Muscle of leg (tissue), 11 donors: ENCODE data around the gene KLK14. TPM values are rescaled to one million over a fixed set of nuclear protein-coding genes. Genes with fewer than 3 reads are reported as not detected.

Source experiments
- DNase-seq: peaks from one replicate; pipeline ENCODE4 v3.0.0; 2013
- H3K27ac ChIP-seq: one replicate; pipeline ENCODE4 v1.5.1; 2013; ENCODE audit warnings: mild to moderate bottlenecking, low read length, control low read depth
- H3K27me3 ChIP-seq: one replicate; pipeline ENCODE4 v1.6.1; 2013; ENCODE audit warnings: low read length; ENCODE audit not compliant: control insufficient read depth, insufficient read depth
- H3K36me3 ChIP-seq: one replicate; pipeline ENCODE4 v1.6.1; 2013; ENCODE audit warnings: low read length; ENCODE audit not compliant: control insufficient read depth, insufficient read depth
- H3K4me1 ChIP-seq: one replicate; pipeline ENCODE4 v1.6.1; 2013; ENCODE audit warnings: low read length; ENCODE audit not compliant: control insufficient read depth, insufficient read depth
- H3K4me3 ChIP-seq: one replicate; pipeline ENCODE4 v1.5.1; 2013; ENCODE audit warnings: low read length, control low read depth
- H3K9me3 ChIP-seq: replicated peaks from 2 replicates; pipeline ENCODE4 v1.6.1; 2013; ENCODE audit warnings: low read depth, low read length; ENCODE audit not compliant: control insufficient read depth
- WGBS: methylation state at CpG from one replicate; pipeline ENCODE4 v1.1.5; 2013; ENCODE audit warnings: missing lambda C conversion rate; ENCODE audit not compliant: insufficient coverage; 5-methylcytosine and 5-hydroxymethylcytosine counted together
- polyA plus RNA-seq, 8 donors: library from polyadenylated mRNA; unstranded; fragments of 120-200 nt; gene quantifications; one replicate each; pipeline versions ENCODE4 v1.2.1 to v1.2.3, GENCODE V29; 2013; ENCODE audit warnings: inconsistent platforms in 1 of 8, low replicate concordance in 1 of 8; ENCODE audit not compliant: insufficient read length in 8 of 8, insufficient read depth in 1 of 8
- total RNA-seq: library from RNA; stranded (reverse); fragments of 120-200 nt; gene quantifications from one replicate; pipeline ENCODE4 v1.2.4, GENCODE V29; 2013

KLK14 gene
- total and polyA plus RNA-seq, 9 donors: 0.28 to 0.52 (median 0.34) TPM; not detected in 4

DNA sequence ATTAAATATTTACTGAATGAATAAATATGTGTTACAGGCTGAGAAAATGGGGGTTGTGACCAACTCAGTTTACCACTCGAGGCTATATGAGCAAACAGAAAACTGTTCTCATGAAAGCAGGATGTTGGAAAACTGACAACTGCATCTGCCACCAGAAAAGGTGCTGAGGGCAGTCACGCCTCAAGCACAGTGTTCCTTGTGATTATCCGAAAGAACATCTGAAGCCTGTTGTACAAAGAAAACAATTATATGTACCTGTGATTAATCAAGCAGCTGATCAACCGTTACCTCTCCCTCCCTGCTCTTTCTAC lies 11.6 kb downstream of the KLK14 start:
- Histone ChIP-seq H3K27ac (no peak overlapping the region), H3K9me3 (peaks cover 2% of the 10 kb centered on the region), H3K36me3 (no peaks in the 10 kb centered on the region), H3K27me3 (peaks cover 3% of the 10 kb centered on the region), H3K4me1 (no peaks in the 10 kb centered on the region), H3K4me3 (no peak overlapping the region)
- DNase-seq: no peak
- 38% methylated on average over 1 of the region's 4 CpGs for WGBS

DNA sequence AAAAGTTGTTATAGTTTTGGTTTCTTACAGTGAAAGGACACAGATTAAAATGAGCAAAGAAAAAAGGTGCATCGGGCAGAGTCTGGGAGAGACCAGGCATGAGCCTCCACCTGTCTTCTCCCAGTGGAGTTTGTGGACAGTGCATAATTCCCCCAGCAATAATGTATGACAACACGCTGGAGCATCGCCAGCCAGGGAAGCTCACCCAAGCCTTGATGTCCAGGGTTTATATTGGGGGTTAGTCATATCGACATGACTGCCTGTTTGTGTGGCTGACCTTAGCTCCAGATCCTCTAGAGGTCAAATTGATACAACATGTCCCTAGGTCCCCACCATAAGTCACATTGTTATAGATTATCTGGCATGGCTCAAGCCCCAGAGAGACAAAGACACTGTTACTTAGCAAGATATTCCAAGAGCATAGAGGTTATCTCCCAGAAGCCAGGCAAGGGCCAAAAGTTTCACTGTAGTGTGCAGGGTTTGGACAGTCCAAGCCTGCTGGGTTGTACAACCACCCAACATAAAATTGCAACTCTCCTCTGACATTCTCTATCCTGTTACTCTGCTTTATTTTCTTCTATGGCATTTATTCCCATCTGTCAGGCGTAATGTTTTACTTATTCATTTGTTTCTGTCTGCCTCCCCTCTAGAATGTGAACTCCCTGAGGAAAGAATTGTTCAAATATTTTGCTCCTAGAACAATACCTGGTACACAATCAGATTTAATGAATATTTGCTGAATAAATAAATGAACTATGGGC lies 12.2 kb downstream of the KLK14 start:
- no peaks in the 10 kb centered on the region for H3K4me1 ChIP-seq
- peaks cover 7% of the 10 kb centered on the region for H3K27me3 ChIP-seq
- no peak overlapping the region for H3K4me3 ChIP-seq
- peaks cover 2% of the 10 kb centered on the region for H3K9me3 ChIP-seq
- no peak overlapping the region for H3K27ac ChIP-seq
- 71% methylated on average over 1 of the region's 5 CpGs for WGBS
- no peaks in the 10 kb centered on the region for H3K36me3 ChIP-seq
- no peak for DNase-seq

DNA sequence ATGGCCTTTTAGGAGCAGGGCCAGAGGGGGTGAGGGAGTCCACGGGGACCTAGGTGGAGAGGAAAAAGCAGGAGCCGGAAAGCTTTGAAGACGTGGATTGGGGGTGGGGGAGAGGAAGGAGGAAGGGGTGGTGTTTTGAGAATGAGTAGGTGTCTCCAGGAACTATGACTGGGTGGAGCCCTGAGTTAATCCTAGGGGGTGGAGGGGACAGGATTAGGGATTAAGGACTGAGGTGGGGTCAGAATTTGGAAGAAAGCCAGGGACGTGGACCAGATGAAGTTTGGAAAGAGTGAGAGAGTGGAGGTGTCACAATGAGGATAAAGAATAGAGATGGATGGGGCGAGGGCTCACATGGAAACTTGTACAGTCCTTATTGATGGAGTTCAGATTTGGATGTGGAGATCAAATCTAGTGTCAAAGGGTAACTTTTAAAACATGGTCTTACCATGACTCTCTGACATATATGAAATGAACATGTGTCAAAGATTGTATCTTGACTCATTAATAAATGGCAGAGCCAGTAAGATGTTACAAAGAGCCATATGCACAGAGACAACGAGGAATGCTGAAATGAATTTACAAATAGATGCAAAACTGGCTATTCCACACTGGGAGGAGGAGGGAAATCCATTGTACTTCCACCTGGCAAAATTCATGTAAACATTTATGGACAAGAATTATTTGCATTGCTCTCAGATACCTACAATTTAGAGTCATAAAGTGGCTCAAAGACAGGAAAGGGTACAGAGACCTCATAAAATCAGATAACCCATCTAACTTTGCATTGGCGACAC lies 16.1 kb downstream of the KLK14 start:
- no peak overlapping the region for H3K4me3 ChIP-seq
- peaks cover 21% of the 10 kb centered on the region for H3K27me3 ChIP-seq
- no peaks in the 10 kb centered on the region for H3K9me3 ChIP-seq
- H3K36me3 ChIP-seq: no peaks in the 10 kb centered on the region
- WGBS: 48% methylated on average over 5 of the region's 7 CpGs
- no peak overlapping the region for H3K27ac ChIP-seq
- no peak for DNase-seq
- H3K4me1 ChIP-seq: no peaks in the 10 kb centered on the region

DNA sequence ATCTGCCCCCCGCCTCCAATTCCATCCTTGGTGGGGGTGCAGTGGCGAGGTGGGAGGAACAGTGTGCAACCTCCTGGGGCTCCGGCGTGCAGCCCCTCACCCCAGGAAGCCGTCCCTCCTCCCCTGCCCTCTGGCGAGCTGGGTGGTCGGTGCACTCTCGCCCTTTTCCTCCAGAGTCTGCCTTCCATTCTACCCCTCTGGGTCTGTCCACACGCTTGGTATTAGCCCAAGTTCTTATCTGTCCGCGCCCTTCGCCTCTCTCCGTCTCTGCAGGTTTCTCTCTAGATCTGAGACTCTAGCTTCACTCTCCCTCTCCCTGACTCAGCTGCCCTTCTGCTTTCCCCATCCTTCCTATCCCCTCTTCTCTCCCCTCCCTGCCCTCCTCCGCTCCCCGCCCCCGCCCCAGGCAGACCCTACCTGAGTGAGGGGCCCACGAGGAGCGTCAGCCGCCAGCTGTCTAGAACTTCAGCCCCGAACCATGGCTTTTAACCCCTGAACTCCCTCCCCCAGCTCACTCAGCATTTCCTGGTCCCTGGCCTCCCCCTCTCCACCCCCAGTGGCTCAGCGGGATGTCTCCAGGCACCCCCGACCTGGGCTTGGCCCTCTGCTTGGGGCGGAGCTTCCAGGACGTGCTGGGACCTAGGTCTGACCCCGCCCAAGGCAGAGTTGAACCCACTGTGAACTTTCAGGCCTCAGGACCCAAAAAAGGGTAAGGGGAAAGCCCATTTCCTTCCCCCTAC lies 17.3 kb downstream of the KLK14 start:
- no peak for DNase-seq
- Histone ChIP-seq H3K27ac (no peak overlapping the region), H3K4me3 (no peak overlapping the region), H3K9me3 (no peaks in the 10 kb centered on the region), H3K27me3 (peaks cover 21% of the 10 kb centered on the region), H3K36me3 (no peaks in the 10 kb centered on the region), H3K4me1 (no peaks in the 10 kb centered on the region)
- 3% methylated on average over 19 of the region's 25 CpGs for WGBS

DNA sequence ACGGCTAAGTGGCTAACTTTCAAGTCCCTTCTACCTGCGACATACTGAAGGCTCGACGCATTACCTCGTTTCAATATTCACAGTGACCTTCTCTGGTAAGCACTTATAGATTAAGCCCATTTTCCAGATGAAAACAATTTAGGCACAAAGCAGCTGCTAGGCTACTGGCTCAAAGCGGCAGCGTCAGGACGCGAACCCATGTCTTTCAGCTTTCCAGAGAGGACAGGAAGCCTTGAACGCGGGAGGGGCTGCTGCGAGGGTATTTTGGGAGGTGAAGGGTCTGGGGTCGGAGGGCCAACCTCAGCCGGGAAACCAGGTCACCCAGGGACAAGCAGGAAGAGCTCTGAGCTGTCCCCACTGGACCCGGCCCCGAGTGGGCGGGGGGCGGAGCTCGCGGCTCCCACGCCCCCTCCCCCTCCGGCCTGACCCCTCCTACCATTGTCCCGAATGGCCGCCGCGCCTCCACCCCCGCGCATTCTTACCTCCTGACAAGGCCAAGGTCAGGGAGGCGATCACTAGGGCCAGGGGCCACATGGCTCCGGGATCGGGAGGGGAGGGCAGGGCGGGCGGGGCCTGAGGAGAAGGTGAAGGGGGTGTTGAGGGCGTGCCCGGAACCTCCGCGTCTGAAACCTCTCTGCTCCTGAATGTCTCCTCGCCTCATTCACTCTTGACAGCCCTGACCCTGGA lies 18.0 kb downstream of the KLK14 start, which contains the start of gene KLK13:
TSS of gene KLK13 (minus strand) at position 559 of the 687 bp plus-strand sequence. CDS start at position 534, 25 bp downstream.
- H3K27ac ChIP-seq: no peak within 1 kb of the TSS
- no peak within 1 kb of the TSS for H3K4me3 ChIP-seq
- H3K9me3 ChIP-seq: no peaks in the 10 kb centered on the region
- peaks cover 21% of the 10 kb centered on the region for H3K27me3 ChIP-seq
- no peaks in the 10 kb centered on the region for H3K4me1 ChIP-seq
- 34% methylated on average over 12 of the region's 38 CpGs for WGBS
- no peak for DNase-seq
- H3K36me3 ChIP-seq: no peaks in the 10 kb centered on the region

DNA sequence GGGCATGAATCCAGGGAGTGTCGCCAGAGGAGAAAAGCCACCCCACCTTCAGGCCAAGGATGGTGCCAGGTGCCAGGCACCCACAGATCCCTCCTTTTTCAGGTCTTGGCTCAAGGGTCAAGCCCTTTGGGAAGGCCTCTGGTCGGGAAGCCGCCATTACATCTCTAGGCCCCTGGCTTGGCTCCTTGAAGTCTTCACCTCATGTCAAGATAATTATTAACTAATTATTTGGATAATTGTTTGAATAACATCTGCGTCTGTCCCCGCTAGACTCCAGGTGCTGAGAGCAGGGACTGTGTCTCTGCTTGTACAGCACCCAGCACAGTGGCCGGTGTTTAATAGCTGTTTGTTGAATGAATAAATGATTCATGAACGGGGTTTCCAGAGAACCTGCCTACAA lies 19.0 kb downstream of the KLK14 start:
- Histone ChIP-seq H3K36me3 (no peaks in the 10 kb centered on the region), H3K4me3 (no peak overlapping the region), H3K27me3 (peaks cover 21% of the 10 kb centered on the region), H3K4me1 (no peaks in the 10 kb centered on the region), H3K27ac (no peak overlapping the region), H3K9me3 (no peaks in the 10 kb centered on the region)
- DNase-seq: no peak
- 79% methylated on average over 2 of the region's 7 CpGs for WGBS

DNA sequence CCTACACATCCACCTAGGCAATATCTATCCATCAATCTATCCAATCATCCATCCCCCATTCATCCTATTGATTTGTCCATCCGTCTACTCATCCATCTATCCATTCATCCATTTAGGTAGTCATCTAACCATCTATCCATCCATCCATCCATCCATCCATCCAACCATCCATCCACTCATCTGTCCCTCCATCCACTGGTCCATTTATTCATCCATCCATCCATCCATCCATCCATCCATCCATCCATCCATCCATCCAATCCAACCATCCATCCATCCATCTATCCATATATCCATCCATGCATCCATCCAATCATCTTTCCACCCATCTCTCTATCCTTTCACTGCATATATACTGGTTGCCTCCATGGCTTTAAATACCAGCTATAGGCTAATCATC lies 21.7 kb downstream of the KLK14 start:
- no peak for DNase-seq
- 37% methylated on average over 1 of the region's 1 CpG for WGBS
- Histone ChIP-seq H3K9me3 (no peaks in the 10 kb centered on the region), H3K27ac (no peak overlapping the region), H3K4me1 (no peaks in the 10 kb centered on the region), H3K36me3 (no peaks in the 10 kb centered on the region), H3K4me3 (no peak overlapping the region), H3K27me3 (peaks cover 18% of the 10 kb centered on the region)

DNA sequence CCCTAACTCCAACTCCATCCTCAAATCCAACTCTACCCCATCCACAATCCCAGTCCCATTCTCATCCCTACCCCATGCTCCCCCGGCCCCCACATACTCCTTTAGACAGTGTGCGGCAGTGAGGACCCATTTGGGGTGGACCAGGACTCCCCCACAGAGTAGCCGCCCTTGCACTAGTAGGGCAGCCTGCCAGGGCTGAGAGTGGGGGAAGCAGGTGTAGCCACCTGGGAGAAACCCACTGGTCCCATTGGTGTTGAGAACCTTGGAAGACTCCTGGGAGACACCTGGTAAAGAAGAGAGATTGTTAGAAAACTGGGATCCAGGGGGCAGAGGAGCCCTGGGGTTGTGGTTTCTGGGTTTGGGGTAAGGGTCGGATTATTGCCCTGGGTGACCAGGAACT lies 22.4 kb downstream of the KLK14 start:
- no peak overlapping the region for H3K4me3 ChIP-seq
- H3K4me1 ChIP-seq: no peaks in the 10 kb centered on the region
- peaks cover 12% of the 10 kb centered on the region for H3K27me3 ChIP-seq
- H3K36me3 ChIP-seq: no peaks in the 10 kb centered on the region
- H3K9me3 ChIP-seq: no peaks in the 10 kb centered on the region
- no peak for DNase-seq
- WGBS: 30% methylated on average over 1 of the region's 4 CpGs
- no peak overlapping the region for H3K27ac ChIP-seq

DNA sequence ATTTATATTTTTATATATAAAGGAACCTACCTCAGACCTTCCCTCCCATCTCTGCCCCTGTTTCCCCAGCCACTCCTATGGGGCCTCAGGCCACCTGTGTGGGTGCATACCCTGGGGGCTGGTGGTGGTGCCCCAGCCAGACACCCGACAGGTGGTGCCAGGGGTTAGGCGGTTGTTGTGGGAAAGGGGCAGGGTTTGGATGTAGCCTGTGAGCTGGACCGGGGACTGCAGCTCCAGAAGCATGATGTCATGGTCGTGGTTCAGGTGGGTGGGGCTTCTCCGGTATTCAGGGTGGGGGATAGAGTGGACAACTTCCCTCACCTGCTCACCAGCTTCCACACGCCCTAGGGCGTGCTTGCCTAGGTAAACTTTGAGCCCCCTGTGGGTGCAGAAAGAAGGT lies 23.0 kb downstream of the KLK14 start:
- H3K27me3 ChIP-seq: peaks cover 6% of the 10 kb centered on the region
- no peak overlapping the region for H3K4me3 ChIP-seq
- no CpG with 5 or more reads among the region's 7 CpGs for WGBS
- DNase-seq: no peak
- H3K27ac ChIP-seq: no peak overlapping the region
- H3K4me1 ChIP-seq: no peaks in the 10 kb centered on the region
- no peaks in the 10 kb centered on the region for H3K36me3 ChIP-seq
- H3K9me3 ChIP-seq: no peaks in the 10 kb centered on the region

DNA sequence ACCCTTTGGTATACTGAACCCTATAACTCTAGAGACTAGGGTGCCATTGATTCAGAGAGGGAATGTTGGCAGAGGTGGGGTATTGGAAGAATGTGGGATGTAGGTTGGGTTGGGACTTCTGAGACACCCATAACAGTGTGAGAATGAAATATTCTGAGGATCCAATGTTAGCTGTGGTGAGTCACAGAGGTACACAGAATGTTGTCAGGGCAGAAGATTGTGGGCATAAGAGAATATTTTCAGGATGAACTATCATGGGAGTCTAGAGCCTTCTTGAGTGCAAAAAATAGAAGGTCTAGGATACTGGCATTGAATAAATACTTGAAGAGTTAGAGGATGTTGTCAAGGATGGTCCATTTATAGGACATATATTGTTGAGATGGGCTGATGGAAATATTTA lies 26.8 kb downstream of the KLK14 start:
- H3K27me3 ChIP-seq: no peaks in the 10 kb centered on the region

More for the DNA sequence above, 26.8 kb downstream of the KLK14 start:
- H3K36me3 ChIP-seq: no peaks in the 10 kb centered on the region
- H3K4me3 ChIP-seq: no peak overlapping the region
- H3K4me1 ChIP-seq: no peaks in the 10 kb centered on the region
- no peaks in the 10 kb centered on the region for H3K9me3 ChIP-seq
- no peak overlapping the region for H3K27ac ChIP-seq
- DNase-seq: no peak
